ENCODE data around the gene LNPK.
"Not testable (repeated sequence)": the region's sequence is repeated elsewhere in the genome, so short reads cannot be mapped to it uniquely, and the experiment has no call there.

LNPK gene

GRCh38 chr2:175948191-175948590, 53.9 kb downstream of the LNPK start:
- Mint-ChIP-seq H3K4me3 (no peak overlapping the region), H3K9me3 (peaks cover 0 to 4% of the 10 kb centered on the region in 2 donors), H3K27ac (no peak overlapping the region), H3K36me3 (peaks cover 10 to 21% of the 10 kb centered on the region in 2 donors), H3K27me3 (no peaks in the 10 kb centered on the region), H3K4me1 (no peaks in the 10 kb centered on the region)
- ATAC-seq (replicated peaks) (no peak), DNase-seq (no peak)

GRCh38 chr2:175947073-175947472, 55.0 kb downstream of the LNPK start:
- Mint-ChIP-seq H3K27me3 (no peaks in the 10 kb centered on the region), H3K9me3 (peaks cover 0 to 4% of the 10 kb centered on the region in 2 donors), H3K4me1 (no peaks in the 10 kb centered on the region), H3K36me3 (peaks cover 9 to 20% of the 10 kb centered on the region in 2 donors), H3K27ac (no peak overlapping the region), H3K4me3 (no peak overlapping the region)
- ATAC-seq (replicated peaks) (no peak), DNase-seq (no peak)

GRCh38 chr2:175941699-175942098, 60.4 kb downstream of the LNPK start:
- Mint-ChIP-seq H3K36me3 (peaks cover 17 to 28% of the 10 kb centered on the region in 2 donors), H3K4me1 (no peaks in the 10 kb centered on the region), H3K9me3 (peaks cover 0 to 4% of the 10 kb centered on the region in 2 donors), H3K27me3 (no peaks in the 10 kb centered on the region), H3K4me3 (no peak overlapping the region), H3K27ac (no peak overlapping the region)
- ATAC-seq (replicated peaks) (no peak), DNase-seq (no peak)

- ATAC-seq (replicated peaks) = no peak
- H3K9me3 Mint-ChIP-seq = peaks cover 0 to 2% of the 10 kb centered on the region in 2 donors
- H3K27ac Mint-ChIP-seq = no peak overlapping the region
- H3K36me3 Mint-ChIP-seq = peaks cover 23 to 31% of the 10 kb centered on the region in 2 donors
- H3K27me3 Mint-ChIP-seq = no peaks in the 10 kb centered on the region
- no peaks in the 10 kb centered on the region for H3K4me1 Mint-ChIP-seq
- DNase-seq = no peak
- H3K4me3 Mint-ChIP-seq = no peak overlapping the region
These were observed 64.9 kb downstream of the LNPK start for GRCh38 chr2:175937216-175937615.

GRCh38 chr2:175935289-175936181, 66.5 kb downstream of the LNPK start:
- Mint-ChIP-seq H3K9me3 (no peaks in the 10 kb centered on the region), H3K27ac (no peak overlapping the region), H3K4me1 (no peaks in the 10 kb centered on the region), H3K4me3 (no peak overlapping the region), H3K36me3 (peaks cover 12 to 31% of the 10 kb centered on the region in 2 donors), H3K27me3 (no peaks in the 10 kb centered on the region)
- DNase-seq (no peak), ATAC-seq (replicated peaks) (no peak)

GRCh38 chr2:175932675-175933074, 69.4 kb downstream of the LNPK start:
- Mint-ChIP-seq H3K4me3 (no peak overlapping the region), H3K9me3 (no peaks in the 10 kb centered on the region), H3K27ac (no peak overlapping the region), H3K4me1 (no peaks in the 10 kb centered on the region), H3K36me3 (peaks cover 12 to 31% of the 10 kb centered on the region in 2 donors), H3K27me3 (no peaks in the 10 kb centered on the region)
- DNase-seq (no peak), ATAC-seq (replicated peaks) (no peak)

- no peak overlapping the region for H3K27ac Mint-ChIP-seq
- H3K27me3 Mint-ChIP-seq = no peaks in the 10 kb centered on the region
- H3K4me1 Mint-ChIP-seq = no peaks in the 10 kb centered on the region
- ATAC-seq (replicated peaks) (no peak), DNase-seq (no peak)
- peaks cover 17 to 32% of the 10 kb centered on the region in 2 donors for H3K36me3 Mint-ChIP-seq
- H3K4me3 Mint-ChIP-seq = no peak overlapping the region
- no peaks in the 10 kb centered on the region for H3K9me3 Mint-ChIP-seq
These were observed 70.3 kb downstream of the LNPK start for GRCh38 chr2:175931805-175932204.

- Mint-ChIP-seq H3K36me3 (peaks cover 15 to 32% of the 10 kb centered on the region in 2 donors), H3K9me3 (no peaks in the 10 kb centered on the region), H3K4me1 (no peaks in the 10 kb centered on the region), H3K4me3 (no peak overlapping the region), H3K27me3 (no peaks in the 10 kb centered on the region), H3K27ac (no peak overlapping the region)
- DNase-seq (no peak), ATAC-seq (replicated peaks) (no peak)
These were observed 71.6 kb downstream of the LNPK start for GRCh38 chr2:175930504-175930903.

- no peak for ATAC-seq (replicated peaks)
- Mint-ChIP-seq H3K9me3 (no peaks in the 10 kb centered on the region), H3K27me3 (no peaks in the 10 kb centered on the region), H3K27ac (no peak overlapping the region), H3K36me3 (peaks cover 17 to 36% of the 10 kb centered on the region in 2 donors), H3K4me1 (no peaks in the 10 kb centered on the region), H3K4me3 (no peak overlapping the region)
- no peak for DNase-seq
These were observed 72.2 kb downstream of the LNPK start for GRCh38 chr2:175929850-175930249.

GRCh38 chr2:175926272-175926671, 75.8 kb downstream of the LNPK start:
- no peak for ATAC-seq (replicated peaks)
- H3K9me3 Mint-ChIP-seq = no peaks in the 10 kb centered on the region
- DNase-seq = no peak
- no peak overlapping the region for H3K27ac Mint-ChIP-seq
- H3K4me1 Mint-ChIP-seq = no peaks in the 10 kb centered on the region
- peaks cover 19 to 30% of the 10 kb centered on the region in 2 donors for H3K36me3 Mint-ChIP-seq
- H3K27me3 Mint-ChIP-seq = no peaks in the 10 kb centered on the region
- no peak overlapping the region for H3K4me3 Mint-ChIP-seq

- Mint-ChIP-seq H3K36me3 (peaks cover 13 to 23% of the 10 kb centered on the region in 2 donors), H3K27me3 (no peaks in the 10 kb centered on the region), H3K9me3 (no peaks in the 10 kb centered on the region), H3K4me3 (no peak overlapping the region), H3K27ac (no peak overlapping the region), H3K4me1 (no peaks in the 10 kb centered on the region)
- ATAC-seq (replicated peaks) (no peak), DNase-seq (no peak)
These were observed 79.9 kb downstream of the LNPK start for GRCh38 chr2:175922160-175922559.

GRCh38 chr2:175918935-175919334, 83.1 kb downstream of the LNPK start:
- H3K27ac Mint-ChIP-seq = no peak overlapping the region
- H3K36me3 Mint-ChIP-seq = peaks cover 3 to 8% of the 10 kb centered on the region in 2 donors
- H3K4me1 Mint-ChIP-seq = no peaks in the 10 kb centered on the region
- no peak for DNase-seq
- ATAC-seq (replicated peaks) = no peak
- H3K27me3 Mint-ChIP-seq = peaks cover 0 to 3% of the 10 kb centered on the region in 2 donors
- H3K4me3 Mint-ChIP-seq = no peak overlapping the region
- no peaks in the 10 kb centered on the region for H3K9me3 Mint-ChIP-seq

GRCh38 chr2:175914846-175915245, 87.2 kb downstream of the LNPK start:
- DNase-seq (no peak), ATAC-seq (replicated peaks) (no peak)
- Mint-ChIP-seq H3K9me3 (peaks cover 6 to 7% of the 10 kb centered on the region in 2 donors), H3K27ac (no peak overlapping the region), H3K36me3 (peaks cover 0 to 3% of the 10 kb centered on the region in 2 donors), H3K4me3 (no peak overlapping the region), H3K27me3 (peaks cover 20 to 23% of the 10 kb centered on the region in 2 donors), H3K4me1 (no peaks in the 10 kb centered on the region)

- ATAC-seq (replicated peaks); H3K4me3 Mint-ChIP-seq; H3K4me1 Mint-ChIP-seq; DNase-seq; H3K36me3 Mint-ChIP-seq; H3K9me3 Mint-ChIP-seq; H3K27ac Mint-ChIP-seq: not testable (repeated sequence)
- H3K27me3 Mint-ChIP-seq = peaks cover 20 to 23% of the 10 kb centered on the region in 2 donors
These were observed 88.0 kb downstream of the LNPK start for GRCh38 chr2:175913849-175914743.
